ENCODE measurements around the gene PIK3CG. TPM values are rescaled to one million over a fixed set of nuclear protein-coding genes. Genes with fewer than 3 reads are reported as not detected.

The PIK3CG gene
- total and polyA plus RNA-seq, 11 donors = 0.15 to 11.0 (median 1.6) TPM

- WGBS, 4 donors = 78 to 93% (median 86%) methylated on average over 2 of the region's 2 CpGs
- Histone ChIP-seq H3K4me1 (peaks cover 0 to 8% (median 0%) of the 10 kb centered on the region in 12 donors), H3K9me3 (no peaks in the 10 kb centered on the region), H3K27ac (no peak overlapping the region), H3K4me3 (no peak overlapping the region), H3K27me3 (no peaks in the 10 kb centered on the region), H3K36me3 (peaks cover 0 to 99% (median 29%) of the 10 kb centered on the region in 9 donors)
- intact Hi-C loops (cut with DNase I) = no loop called here
- no peak for TF ChIP-seq POLR2A (IDR thresholded peaks at IDR 0.05)
- no peak for TF ChIP-seq CTCF (IDR thresholded peaks at IDR 0.05)
- no peak for DNase-seq
- ATAC-seq = no peak
Measured at GRCh38 chr7:106883456-106884026, 18.5 kb downstream of the PIK3CG start.

GRCh38 chr7:106885652-106886051, 20.6 kb downstream of the PIK3CG start:
- intact Hi-C loops (cut with DNase I) = no loop called here
- no peaks in the 10 kb centered on the region for H3K27me3 ChIP-seq
- H3K27ac ChIP-seq = no peak overlapping the region
- DNase-seq (no peak), ATAC-seq (no peak)
- no peak overlapping the region for H3K4me3 ChIP-seq
- peaks cover 0 to 99% (median 24%) of the 10 kb centered on the region in 9 donors for H3K36me3 ChIP-seq
- peaks cover 0 to 5% (median 0%) of the 10 kb centered on the region in 12 donors for H3K4me1 ChIP-seq
- no peaks in the 10 kb centered on the region for H3K9me3 ChIP-seq
- TF ChIP-seq POLR2A (IDR thresholded peaks at IDR 0.05) = no peak
- TF ChIP-seq CTCF (IDR thresholded peaks at IDR 0.05) = no peak
- 91 to 96% (median 93%) methylated on average over 4 of the region's 4 CpGs for WGBS, 4 donors

- no peak overlapping the region for H3K27ac ChIP-seq
- TF ChIP-seq CTCF (IDR thresholded peaks at IDR 0.05) (no peak), POLR2A (IDR thresholded peaks at IDR 0.05) (no peak)
- ATAC-seq (no peak), DNase-seq (no peak)
- WGBS, 4 donors = 32 to 56% (median 44%) methylated on average over 1 of the region's 1 CpG
- H3K4me1 ChIP-seq = peaks cover 0 to 5% (median 0%) of the 10 kb centered on the region in 12 donors
- intact Hi-C loops (cut with DNase I) = no loop called here
- no peak overlapping the region for H3K4me3 ChIP-seq
- no peaks in the 10 kb centered on the region for H3K27me3 ChIP-seq
- peaks cover 0 to 91% (median 16%) of the 10 kb centered on the region in 9 donors for H3K36me3 ChIP-seq
- no peaks in the 10 kb centered on the region for H3K9me3 ChIP-seq
Measured at GRCh38 chr7:106887421-106887820, 22.3 kb downstream of the PIK3CG start.

- peaks cover 0 to 83% (median 13%) of the 10 kb centered on the region in 9 donors for H3K36me3 ChIP-seq
- H3K9me3 ChIP-seq = no peaks in the 10 kb centered on the region
- H3K27ac ChIP-seq = no peak overlapping the region
- 90 to 95% (median 92%) methylated on average over 5 of the region's 5 CpGs for WGBS, 4 donors
- no peak for DNase-seq
- no peak for TF ChIP-seq POLR2A (IDR thresholded peaks at IDR 0.05)
- TF ChIP-seq CTCF (IDR thresholded peaks at IDR 0.05) = no peak
- no peak overlapping the region for H3K4me3 ChIP-seq
- no peaks in the 10 kb centered on the region for H3K27me3 ChIP-seq
- no peak for ATAC-seq
- intact Hi-C loops (cut with DNase I) = no loop called here
- H3K4me1 ChIP-seq = peaks cover 0 to 5% (median 0%) of the 10 kb centered on the region in 12 donors
Measured at GRCh38 chr7:106888204-106888603, 23.1 kb downstream of the PIK3CG start.
